Endothelial cell of umbilical vein (primary cell): ENCODE measurements around the gene ITGB2. TPM values are rescaled to one million over a fixed set of nuclear protein-coding genes. Genes with fewer than 3 reads are reported as not detected.

Experiments
- BruUV-seq: library from RNA; stranded (reverse); fragments of 400-500 nt; replicated peaks from 2 replicates; lab custom pipeline; 2021; lab: Mats Ljungman, UMichigan
- CTCF ChIA-PET: fragments of 300-600, 350-600 bp; sonication (Branson Sonifier 250); formaldehyde crosslinking; loops from one replicate; lab custom pipeline; 2021; ENCODE audit warnings: antibody characterized with exemption, inconsistent platforms; lab: Charles Lee
- POLR2A ChIA-PET: fragments of 300-600, 350-600 bp; sonication (Branson Sonifier 250); formaldehyde crosslinking; loops from one replicate; lab custom pipeline; 2021; ENCODE audit warnings: antibody characterized with exemption, inconsistent platforms; lab: Charles Lee
- DNase-seq: peaks from one replicate; pipeline ENCODE4 v3.0.0-alpha.2; 2011; ENCODE audit warnings: low read depth, low spot score
- FAIRE-seq: peaks from 2 replicates; lab custom pipeline; 2011; peaks lifted over from hg19 to GRCh38; lab: Jason Lieb, UNC
- H2AFZ ChIP-seq: 2 replicates; pipeline ENCODE4 v1.6.0; 2012; ENCODE audit warnings: low read depth, low read length, control low read depth, inconsistent platforms
- H3K27ac ChIP-seq: 2 replicates; pipeline ENCODE4 v1.5.1; 2011; ENCODE audit warnings: low read depth, mild to moderate bottlenecking, control low read depth, low read length, moderate library complexity; ENCODE audit not compliant: insufficient read depth
- H3K27me3 ChIP-seq, 2 experiments: 2 replicates each; pipeline versions ENCODE4 v1.6.0 to v1.6.1; 2011; ENCODE audit warnings: low read length in 2 of 2, mixed read lengths in 1 of 2; ENCODE audit not compliant: control insufficient read depth in 2 of 2, insufficient read depth in 2 of 2
- H3K36me3 ChIP-seq, 2 experiments: 2 replicates in 1 of 2; 3 replicates in 1 of 2; pipeline ENCODE4 v1.5.1; 2011; ENCODE audit warnings: low read length in 2 of 2, mild to moderate bottlenecking in 1 of 2, moderate library complexity in 1 of 2; ENCODE audit not compliant: control insufficient read depth in 2 of 2, insufficient read depth in 2 of 2; ENCODE audit errors: extremely low read depth in 1 of 2
- H3K4me1 ChIP-seq: 3 replicates; pipeline ENCODE4 v1.5.1; 2011; ENCODE audit warnings: mild to moderate bottlenecking, low read length; ENCODE audit not compliant: control insufficient read depth, insufficient read depth; ENCODE audit errors: extremely low read depth
- H3K4me2 ChIP-seq: 2 replicates; pipeline ENCODE4 v1.6.1; 2011; ENCODE audit warnings: low read length, control low read depth, mixed read lengths; ENCODE audit not compliant: insufficient read depth
- H3K4me3 ChIP-seq, 3 experiments: fragments of 200-600 bp in 1 of 3; sonication (generic), shearing (Covaris generic) in 1 of 3; replicated peaks in 1 of 3; 2 replicates each; pipeline ENCODE4 v1.5.1; 2011 to 2016; ENCODE audit warnings: control low read depth in 3 of 3, low read length in 3 of 3, mild to moderate bottlenecking in 2 of 3, inconsistent platforms in 1 of 3, low read depth in 1 of 3, moderate library complexity in 1 of 3; ENCODE audit not compliant: insufficient read depth in 1 of 3
- H3K79me2 ChIP-seq: 2 replicates; pipeline ENCODE4 v1.6.0; 2012; ENCODE audit warnings: low read length, inconsistent platforms; ENCODE audit not compliant: control insufficient read depth, insufficient read depth
- H3K9ac ChIP-seq: replicated peaks from 2 replicates; pipeline ENCODE3; 2011; ENCODE audit warnings: low read length, control low read depth; ENCODE audit not compliant: insufficient read depth; ENCODE audit errors: extremely low read depth
- H3K9me1 ChIP-seq: replicated peaks from 3 replicates; pipeline ENCODE4 v1.6.0; 2011; ENCODE audit warnings: mild to moderate bottlenecking, low read length; ENCODE audit not compliant: control insufficient read depth, insufficient read depth; ENCODE audit errors: extremely low read depth
- H3K9me3 ChIP-seq: replicated peaks from 2 replicates; pipeline ENCODE4 v1.5.1; 2012; ENCODE audit warnings: low read length, inconsistent platforms; ENCODE audit not compliant: control insufficient read depth, insufficient read depth
- H4K20me1 ChIP-seq: replicated peaks from 2 replicates; pipeline ENCODE3; 2011; ENCODE audit warnings: mild to moderate bottlenecking, low read length; ENCODE audit not compliant: control insufficient read depth, insufficient read depth; ENCODE audit errors: extremely low read depth
- FOS ChIP-seq: IDR thresholded peaks from 2 replicates; pipeline ENCODE4 v1.6.1; 2011; ENCODE audit warnings: mild to moderate bottlenecking, low read length, moderate library complexity, borderline replicate concordance; ENCODE audit not compliant: insufficient read depth
- GATA2 ChIP-seq: IDR thresholded peaks from 2 replicates; pipeline ENCODE4 v1.7.0; 2011; ENCODE audit warnings: low read depth, mild to moderate bottlenecking, moderate library complexity, mixed read lengths, low read length; ENCODE audit not compliant: insufficient read length, insufficient read depth
- JUN ChIP-seq: IDR thresholded peaks from 2 replicates; pipeline ENCODE4 v1.6.1; 2011; ENCODE audit warnings: borderline replicate concordance, low read depth; ENCODE audit not compliant: insufficient read length, insufficient read depth
- MYC ChIP-seq: IDR thresholded peaks from one replicate; pipeline ENCODE4 v1.6.1; 2011; ENCODE audit warnings: mild to moderate bottlenecking, low read depth, low read length
- POLR2A ChIP-seq: IDR thresholded peaks from 2 replicates; pipeline ENCODE4 v1.6.1; 2012; ENCODE audit warnings: low read depth, mild to moderate bottlenecking, control low read depth, low read length
- dilution Hi-C: fragments of 300-500 bp; cut with MboI; formaldehyde crosslinking; loops from one replicate; pipeline ENCODE4 v1.15.0; 2019; ENCODE audit warnings: low sequenced_read_pairs; ENCODE audit not compliant: extremely low pct_ligation_motif_present
- intact Hi-C: fragments of 100-400 bp; cut with micrococcal nuclease; formaldehyde crosslinking; loops from one replicate; pipeline ENCODE4 v1.10.0; 2022
- polyA plus RNA-seq, 4 experiments: library from polyadenylated mRNA; depleted of rRNA in 3 of 4; stranded (reverse) in 3 of 4; unstranded in 1 of 4; fragments of >200 nt; gene quantifications; 2 replicates each; pipeline versions ENCODE4 v1.2.1 to v1.2.3, GENCODE V29; 2011 to 2012; ENCODE audit warnings: missing spikeins in 1 of 4
- total RNA-seq: library from RNA; stranded (reverse); gene quantifications from 2 replicates; pipeline ENCODE4 v1.2.3, GENCODE V29; 2021
- TF ChIP-seq, protein P1 (sequence below): IDR thresholded peaks from 2 replicates; pipeline ENCODE4 v1.6.1; 2011; ENCODE audit not compliant: insufficient read depth, insufficient read length

ITGB2 gene
- total and polyA plus RNA-seq, 2 donors (not counting 3 experiments of a cell fraction or from before 2014, with no cell fraction given): 0.39 to 0.91 TPM

DNA sequence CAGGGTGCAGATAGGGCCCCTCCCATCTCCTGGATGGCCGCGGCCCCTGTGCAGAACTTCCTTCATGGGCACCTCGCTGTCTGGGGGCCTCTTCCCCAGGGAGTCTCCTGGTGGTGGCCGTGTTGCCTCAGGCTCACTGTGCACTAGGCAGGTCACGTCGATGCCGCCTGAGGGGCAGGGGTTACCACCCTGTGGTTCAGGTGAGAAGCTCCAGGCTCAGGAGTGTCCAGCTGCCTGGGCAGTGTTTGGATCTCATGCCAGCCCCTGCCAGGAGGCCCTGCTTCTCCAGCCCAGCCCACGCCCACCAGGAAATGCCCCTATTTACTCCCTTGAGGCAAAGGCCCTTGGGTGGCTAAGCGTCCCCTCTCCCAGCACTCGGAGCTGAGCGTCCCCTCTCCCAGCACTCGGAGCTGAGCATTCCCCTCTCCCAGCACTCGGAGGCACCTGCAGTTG, 2.1 kb downstream of the ITGB2 start:
- Histone ChIP-seq H3K4me2 (no peak overlapping the region), H3K79me2 (no peaks in the 10 kb centered on the region), H3K9ac (no peak overlapping the region), H4K20me1 (no peaks in the 10 kb centered on the region), H3K36me3 (no peaks in the 10 kb centered on the region), H3K9me3 (no peaks in the 10 kb centered on the region), H3K27me3 (peaks cover 5 to 8% of the 10 kb centered on the region in 2 experiments), H2AFZ (peak overlapping the region; percentile 48), H3K27ac (no peak overlapping the region), H3K4me3 (no peak overlapping the region), H3K9me1 (no peaks in the 10 kb centered on the region), H3K4me1 (peaks cover 22% of the 10 kb centered on the region)
- intact Hi-C loops (no loop called here), dilution Hi-C loops (no loop called here)
- no TSS peak for BruUV-seq
- ChIA-PET POLR2A (no interaction called here), CTCF (interaction anchor here (0.7 to 1.6 kb wide), 8 partner anchors 9 to 221 kb away, joined by 3 to 9 read pairs (median 4); no protein-coding TSS in a partner anchor)
- DNase-seq: no peak
- TF ChIP-seq POLR2A: no peak
- no peak for TF ChIP-seq GATA2
- TF ChIP-seq, protein P1, sequence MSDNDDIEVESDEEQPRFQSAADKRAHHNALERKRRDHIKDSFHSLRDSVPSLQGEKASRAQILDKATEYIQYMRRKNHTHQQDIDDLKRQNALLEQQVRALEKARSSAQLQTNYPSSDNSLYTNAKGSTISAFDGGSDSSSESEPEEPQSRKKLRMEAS: no peak
- no peak for TF ChIP-seq JUN
- no peak for FAIRE-seq

DNA sequence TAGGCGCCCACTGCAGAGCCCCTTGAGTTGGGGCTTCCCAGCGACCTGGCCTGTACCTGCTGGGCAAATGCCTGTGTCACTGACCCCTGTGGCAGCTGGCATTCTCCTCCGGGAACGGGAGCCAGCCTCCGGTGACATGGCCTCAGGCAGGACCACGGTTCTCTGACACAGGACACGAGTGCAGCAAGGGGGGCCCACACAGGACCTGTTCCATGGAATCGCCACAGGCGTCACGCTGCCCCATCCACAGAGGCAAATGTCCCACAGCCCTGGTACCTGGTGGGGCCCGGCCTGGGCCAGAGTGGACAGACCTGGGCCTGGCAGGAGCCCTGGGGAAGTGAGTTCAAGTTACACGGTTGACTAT, 2.6 kb downstream of the ITGB2 start:
- intact Hi-C loops: no loop called here

More for the DNA sequence above, 2.6 kb downstream of the ITGB2 start:
- CTCF ChIA-PET: interaction anchor here (1.1 to 1.9 kb wide), 4 partner anchors 11 to 221 kb away, joined by 3 to 11 read pairs (median 6); no protein-coding TSS in a partner anchor
- Histone ChIP-seq H3K4me1 (peaks cover 22% of the 10 kb centered on the region), H3K4me3 (no peak overlapping the region), H3K79me2 (no peaks in the 10 kb centered on the region), H3K9ac (no peak overlapping the region), H3K9me3 (no peaks in the 10 kb centered on the region), H3K36me3 (no peaks in the 10 kb centered on the region), H3K27ac (no peak overlapping the region), H2AFZ (no peak overlapping the region), H3K27me3 (peaks cover 5 to 7% of the 10 kb centered on the region in 2 experiments), H4K20me1 (no peaks in the 10 kb centered on the region), H3K4me2 (no peak overlapping the region), H3K9me1 (no peaks in the 10 kb centered on the region)
- POLR2A ChIA-PET: no interaction called here
- DNase-seq (no peak), FAIRE-seq (no peak)
- dilution Hi-C loops: no loop called here
- BruUV-seq: no TSS peak
- TF ChIP-seq MYC: no peak
- TF ChIP-seq, protein P1: no peak
- no peak for TF ChIP-seq POLR2A
- no peak for TF ChIP-seq FOS
